ENCODE measurements around the gene PEX1. TPM values are rescaled to one million over a fixed set of nuclear protein-coding genes. Genes with fewer than 3 reads are reported as not detected.
A peak's percentile ranks its signal among the peaks of the same experiment; 100 is the strongest.

PEX1 gene
- total RNA-seq, 1 donor from 2014 or later = 7.1 TPM

GRCh38 chr7:92461027-92462003 lies 67.0 kb downstream of the PEX1 start:
- no peak overlapping the region for H3K4me2 ChIP-seq (ENCODE audit: low read length)
- no peak overlapping the region for H3K4me3 Mint-ChIP-seq (ENCODE audit: unreplicated experiment)
- no peaks in the 10 kb centered on the region for H3K27me3 Mint-ChIP-seq (ENCODE audit: low read depth, unreplicated experiment)
- no peak overlapping the region for H3K4me3 ChIP-seq (ENCODE audit: insufficient read depth, low read depth, low read length)
- H3K27ac ChIP-seq (ENCODE audit: low read depth, low read length) = no peak overlapping the region
- peaks cover 14% of the 10 kb centered on the region for H3K36me3 ChIP-seq (ENCODE audit: insufficient read depth, low read length)
- H3K4me1 Mint-ChIP-seq (ENCODE audit: low read depth, unreplicated experiment) = peaks cover 2% of the 10 kb centered on the region
- DNase-seq (ENCODE audit: low read depth) (peak; percentile 2), FAIRE-seq (no peak)
- peak overlapping the region; percentile 24 for H3K27ac Mint-ChIP-seq (ENCODE audit: unreplicated experiment)
- peak overlapping the region; percentile 29 for H3K9ac ChIP-seq (ENCODE audit: low read length)
- H3K27me3 ChIP-seq (ENCODE audit: insufficient read depth, low read length) = no peaks in the 10 kb centered on the region
- peaks cover 10% of the 10 kb centered on the region for H3K36me3 Mint-ChIP-seq (ENCODE audit: low read depth, unreplicated experiment)
- H3K79me2 ChIP-seq (ENCODE audit: insufficient read depth, low read length) = no peaks in the 10 kb centered on the region
- H3K9me3 Mint-ChIP-seq (ENCODE audit: unreplicated experiment) = no peaks in the 10 kb centered on the region
- no peaks in the 10 kb centered on the region for H3K9me3 ChIP-seq (ENCODE audit: insufficient read depth, low read depth, low read length)
- peak overlapping the region; percentile 67 for H2AFZ ChIP-seq (ENCODE audit: low read depth, low read length)
- H4K20me1 ChIP-seq (ENCODE audit: insufficient read depth, low read length) = no peaks in the 10 kb centered on the region
- H3K4me1 ChIP-seq (ENCODE audit: insufficient read depth, low read length) = no peaks in the 10 kb centered on the region
- TF ChIP-seq EZH2 (IDR thresholded peaks at IDR 0.05; ENCODE audit: insufficient read depth, low read length) (no peak), CTCF (IDR thresholded peaks at IDR 0.05; ENCODE audit: insufficient read depth, low read depth, low read length) (peak; percentile 87)

GRCh38 chr7:92460510-92460909 lies 67.8 kb downstream of the PEX1 start:
- no peaks in the 10 kb centered on the region for H3K79me2 ChIP-seq (ENCODE audit: insufficient read depth, low read length)
- no peak overlapping the region for H3K9ac ChIP-seq (ENCODE audit: low read length)
- Mint-ChIP-seq H3K36me3 (ENCODE audit: low read depth, unreplicated experiment) (peaks cover 10% of the 10 kb centered on the region), H3K4me3 (ENCODE audit: unreplicated experiment) (no peak overlapping the region), H3K4me1 (ENCODE audit: low read depth, unreplicated experiment) (peaks cover 4% of the 10 kb centered on the region), H3K27me3 (ENCODE audit: low read depth, unreplicated experiment) (no peaks in the 10 kb centered on the region), H3K9me3 (ENCODE audit: unreplicated experiment) (no peaks in the 10 kb centered on the region), H3K27ac (ENCODE audit: unreplicated experiment) (no peak overlapping the region)
- no peaks in the 10 kb centered on the region for H4K20me1 ChIP-seq (ENCODE audit: insufficient read depth, low read length)
- no peak overlapping the region for H3K4me2 ChIP-seq (ENCODE audit: low read length)
- H3K4me3 ChIP-seq (ENCODE audit: insufficient read depth, low read depth, low read length) = no peak overlapping the region
- no peaks in the 10 kb centered on the region for H3K27me3 ChIP-seq (ENCODE audit: insufficient read depth, low read length)
- TF ChIP-seq EZH2 (IDR thresholded peaks at IDR 0.05; ENCODE audit: insufficient read depth, low read length) = no peak
- no peak for TF ChIP-seq CTCF (IDR thresholded peaks at IDR 0.05; ENCODE audit: insufficient read depth, low read depth, low read length)
- H2AFZ ChIP-seq (ENCODE audit: low read depth, low read length) = no peak overlapping the region
- no peak for DNase-seq (ENCODE audit: low read depth)
- H3K27ac ChIP-seq (ENCODE audit: low read depth, low read length) = no peak overlapping the region
- FAIRE-seq = no peak
- peaks cover 22% of the 10 kb centered on the region for H3K36me3 ChIP-seq (ENCODE audit: insufficient read depth, low read length)
- H3K9me3 ChIP-seq (ENCODE audit: insufficient read depth, low read depth, low read length) = no peaks in the 10 kb centered on the region
- no peaks in the 10 kb centered on the region for H3K4me1 ChIP-seq (ENCODE audit: insufficient read depth, low read length)

GRCh38 chr7:92460109-92460508 lies 68.2 kb downstream of the PEX1 start:
- H3K4me1 ChIP-seq (ENCODE audit: insufficient read depth, low read length) = no peaks in the 10 kb centered on the region
- no peak for TF ChIP-seq CTCF (IDR thresholded peaks at IDR 0.05; ENCODE audit: insufficient read depth, low read depth, low read length)
- TF ChIP-seq EZH2 (IDR thresholded peaks at IDR 0.05; ENCODE audit: insufficient read depth, low read length) = no peak
- H3K79me2 ChIP-seq (ENCODE audit: insufficient read depth, low read length) = no peaks in the 10 kb centered on the region
- DNase-seq (ENCODE audit: low read depth) = no peak
- H3K27me3 ChIP-seq (ENCODE audit: insufficient read depth, low read length) = no peaks in the 10 kb centered on the region
- no peak overlapping the region for H3K4me2 ChIP-seq (ENCODE audit: low read length)
- H3K27ac ChIP-seq (ENCODE audit: low read depth, low read length) = no peak overlapping the region
- H3K9me3 ChIP-seq (ENCODE audit: insufficient read depth, low read depth, low read length) = no peaks in the 10 kb centered on the region
- H4K20me1 ChIP-seq (ENCODE audit: insufficient read depth, low read length) = no peaks in the 10 kb centered on the region
- FAIRE-seq = no peak
- peaks cover 26% of the 10 kb centered on the region for H3K36me3 ChIP-seq (ENCODE audit: insufficient read depth, low read length)
- no peak overlapping the region for H3K27ac Mint-ChIP-seq (ENCODE audit: unreplicated experiment)
- H3K36me3 Mint-ChIP-seq (ENCODE audit: low read depth, unreplicated experiment) = peaks cover 10% of the 10 kb centered on the region
- no peak overlapping the region for H3K4me3 Mint-ChIP-seq (ENCODE audit: unreplicated experiment)
- no peak overlapping the region for H2AFZ ChIP-seq (ENCODE audit: low read depth, low read length)
- no peaks in the 10 kb centered on the region for H3K9me3 Mint-ChIP-seq (ENCODE audit: unreplicated experiment)
- no peaks in the 10 kb centered on the region for H3K27me3 Mint-ChIP-seq (ENCODE audit: low read depth, unreplicated experiment)
- H3K9ac ChIP-seq (ENCODE audit: low read length) = no peak overlapping the region
- peaks cover 4% of the 10 kb centered on the region for H3K4me1 Mint-ChIP-seq (ENCODE audit: low read depth, unreplicated experiment)
- H3K4me3 ChIP-seq (ENCODE audit: insufficient read depth, low read depth, low read length) = no peak overlapping the region
